8988T (cell line): ENCODE results near the gene RAB26.

Experiments used
- DNase-seq: peaks from one replicate; pipeline ENCODE4 v3.0.0; 2011

The RAB26 gene

DNA sequence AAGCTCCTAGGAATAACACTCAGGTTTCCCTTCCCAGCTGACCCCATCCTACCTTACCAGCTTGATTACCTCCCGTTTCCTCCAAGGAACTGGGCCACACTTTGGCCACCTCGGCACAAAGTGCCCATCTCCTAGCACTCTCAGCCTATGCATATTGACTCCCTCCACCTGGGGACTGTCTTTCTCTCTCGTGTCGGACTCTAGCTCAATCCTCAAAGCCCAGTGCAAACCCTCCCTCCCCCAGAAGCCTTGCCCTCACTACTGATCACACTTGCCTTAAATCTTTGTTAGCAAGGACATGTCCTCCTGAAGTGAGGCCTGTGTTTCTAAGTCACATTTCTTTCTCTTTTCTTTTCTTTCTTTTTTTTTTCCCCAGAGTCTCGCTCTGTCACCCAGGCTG is 2.6 kb upstream of the RAB26 start:
- DNase-seq = no peak

DNA sequence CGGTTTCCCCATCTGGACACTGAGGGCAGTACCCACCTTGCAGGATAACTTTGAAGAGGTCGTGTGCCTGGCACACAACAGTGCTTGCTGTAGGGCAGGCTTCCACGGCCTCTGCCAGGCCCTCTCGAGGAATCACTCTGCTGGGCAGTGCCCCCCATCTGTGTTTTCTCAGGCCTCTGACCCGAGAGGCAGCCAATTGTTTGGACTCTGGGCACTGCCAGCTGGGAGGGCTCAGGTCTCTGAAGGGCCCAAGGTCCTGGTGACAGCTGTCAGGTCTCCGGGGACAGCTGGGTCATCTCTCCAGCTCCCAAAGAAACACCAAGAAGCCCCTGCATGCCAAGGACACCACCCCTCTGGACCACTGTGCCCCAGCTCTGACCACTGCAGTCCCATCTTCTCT is 1.0 kb upstream of the RAB26 start:
- no peak for DNase-seq

DNA sequence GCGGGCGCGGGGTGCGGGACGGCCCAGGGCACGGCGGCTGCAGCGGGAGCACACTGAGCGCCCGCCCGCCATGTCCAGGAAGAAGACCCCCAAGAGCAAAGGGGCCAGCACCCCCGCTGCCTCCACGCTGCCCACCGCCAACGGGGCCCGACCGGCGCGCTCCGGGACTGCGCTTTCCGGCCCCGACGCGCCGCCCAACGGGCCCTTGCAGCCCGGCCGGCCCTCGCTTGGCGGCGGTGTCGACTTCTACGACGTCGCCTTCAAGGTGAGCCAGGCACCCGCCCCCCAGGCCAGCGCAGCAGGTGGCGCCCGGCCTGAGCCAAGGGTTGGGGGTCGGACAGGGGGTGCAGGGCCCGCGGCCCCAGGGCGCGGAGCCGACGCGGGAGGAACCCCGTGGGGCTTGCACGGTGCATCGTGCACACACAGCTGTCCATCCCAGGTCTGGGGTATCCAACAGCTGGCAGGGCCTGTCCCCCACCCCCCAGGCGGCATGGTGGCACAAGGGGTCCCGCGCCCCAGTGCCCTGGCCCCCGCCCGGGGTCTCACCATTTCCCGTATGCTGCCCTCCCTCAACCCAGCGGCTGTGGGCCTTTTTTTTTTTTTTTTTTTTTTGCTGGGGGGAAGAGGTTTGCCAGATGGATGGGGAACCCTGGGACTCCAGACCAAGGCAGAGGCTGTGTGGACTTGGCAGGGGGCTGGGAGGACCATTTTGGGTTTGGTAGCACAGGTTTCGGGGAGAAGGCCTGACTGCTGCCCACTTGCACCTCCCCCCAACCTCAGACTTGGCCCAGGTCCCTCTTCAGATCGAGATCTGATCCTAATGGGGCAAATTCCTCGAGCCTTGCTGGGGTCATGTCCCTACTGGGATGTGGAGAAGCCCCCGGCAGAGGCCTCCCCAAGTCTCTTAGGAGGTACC is 547 bp downstream of the RAB26 start:
- no peak for DNase-seq

DNA sequence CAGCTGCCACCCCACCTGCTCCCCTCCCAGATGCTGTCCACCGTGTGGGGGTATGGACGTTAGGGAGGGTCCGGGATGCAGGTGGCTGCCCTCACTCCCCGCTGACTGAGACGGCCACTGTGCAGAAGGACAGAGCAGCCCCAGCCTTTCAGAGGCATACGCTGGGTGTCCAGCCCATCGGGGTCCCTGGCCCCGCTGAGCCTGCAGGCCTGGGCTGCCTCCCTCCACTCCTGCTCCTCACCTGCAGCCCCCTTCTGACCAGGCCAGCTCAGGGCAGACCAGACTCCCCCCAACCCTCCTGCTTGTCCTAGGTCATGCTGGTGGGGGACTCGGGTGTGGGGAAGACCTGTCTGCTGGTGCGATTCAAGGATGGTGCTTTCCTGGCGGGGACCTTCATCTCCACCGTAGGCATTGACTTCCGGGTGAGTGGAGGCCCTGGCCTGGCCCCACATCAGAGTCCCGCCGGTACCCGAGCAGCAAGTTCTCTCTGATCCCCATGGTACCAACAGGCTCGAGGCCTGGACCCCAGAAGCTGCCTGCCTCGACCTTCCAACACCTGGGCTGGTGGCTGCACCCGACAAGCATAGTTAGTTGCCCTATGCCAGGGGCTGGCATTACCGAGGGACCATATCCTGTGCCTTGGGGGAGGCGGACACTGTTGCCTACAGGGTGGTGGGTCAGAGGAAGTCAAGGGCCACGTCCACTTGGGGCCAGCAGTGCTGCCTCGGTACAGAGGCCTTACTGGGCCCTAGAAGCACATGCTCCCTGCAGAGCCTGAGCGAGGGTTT is 1.4 kb downstream of the RAB26 start:
- no peak for DNase-seq

DNA sequence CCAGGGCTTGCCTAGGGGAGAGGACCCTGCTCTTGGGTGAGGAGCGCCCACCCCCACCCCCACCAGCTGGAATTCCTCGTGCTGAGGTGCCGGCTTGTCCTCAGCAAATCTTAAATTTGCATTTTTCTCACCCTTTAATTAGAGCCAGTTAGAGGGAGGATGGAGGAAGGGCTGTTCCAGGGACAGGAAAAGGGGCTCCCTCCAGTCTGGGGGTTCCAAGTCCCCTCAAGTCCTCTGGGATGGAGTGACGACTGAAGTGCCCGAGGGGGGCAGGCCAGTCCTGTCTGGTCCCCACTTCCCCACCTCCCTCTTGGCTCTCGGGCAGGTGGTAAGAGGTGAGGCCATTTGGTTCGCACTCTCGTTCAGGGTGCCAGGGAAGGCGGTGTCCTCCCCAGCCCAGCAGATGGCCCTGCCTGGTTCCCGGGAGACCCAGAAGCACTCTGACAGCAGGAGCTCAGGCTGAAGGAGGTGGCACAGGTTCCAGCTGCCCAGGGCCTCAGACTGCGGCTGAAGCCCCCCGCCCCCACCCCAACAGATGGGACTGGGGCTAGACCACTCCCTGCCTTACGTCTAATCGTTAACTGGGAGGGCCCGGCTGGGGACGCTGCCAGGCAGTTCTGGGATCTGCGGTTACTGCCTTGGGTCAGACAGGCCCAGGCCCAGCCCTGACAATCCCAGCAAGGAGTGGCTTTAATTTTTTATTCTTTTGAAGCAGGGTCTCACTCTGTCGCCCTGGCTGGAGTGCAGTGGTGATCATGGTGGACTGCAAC is 2.2 kb downstream of the RAB26 start:
- DNase-seq = no peak

DNA sequence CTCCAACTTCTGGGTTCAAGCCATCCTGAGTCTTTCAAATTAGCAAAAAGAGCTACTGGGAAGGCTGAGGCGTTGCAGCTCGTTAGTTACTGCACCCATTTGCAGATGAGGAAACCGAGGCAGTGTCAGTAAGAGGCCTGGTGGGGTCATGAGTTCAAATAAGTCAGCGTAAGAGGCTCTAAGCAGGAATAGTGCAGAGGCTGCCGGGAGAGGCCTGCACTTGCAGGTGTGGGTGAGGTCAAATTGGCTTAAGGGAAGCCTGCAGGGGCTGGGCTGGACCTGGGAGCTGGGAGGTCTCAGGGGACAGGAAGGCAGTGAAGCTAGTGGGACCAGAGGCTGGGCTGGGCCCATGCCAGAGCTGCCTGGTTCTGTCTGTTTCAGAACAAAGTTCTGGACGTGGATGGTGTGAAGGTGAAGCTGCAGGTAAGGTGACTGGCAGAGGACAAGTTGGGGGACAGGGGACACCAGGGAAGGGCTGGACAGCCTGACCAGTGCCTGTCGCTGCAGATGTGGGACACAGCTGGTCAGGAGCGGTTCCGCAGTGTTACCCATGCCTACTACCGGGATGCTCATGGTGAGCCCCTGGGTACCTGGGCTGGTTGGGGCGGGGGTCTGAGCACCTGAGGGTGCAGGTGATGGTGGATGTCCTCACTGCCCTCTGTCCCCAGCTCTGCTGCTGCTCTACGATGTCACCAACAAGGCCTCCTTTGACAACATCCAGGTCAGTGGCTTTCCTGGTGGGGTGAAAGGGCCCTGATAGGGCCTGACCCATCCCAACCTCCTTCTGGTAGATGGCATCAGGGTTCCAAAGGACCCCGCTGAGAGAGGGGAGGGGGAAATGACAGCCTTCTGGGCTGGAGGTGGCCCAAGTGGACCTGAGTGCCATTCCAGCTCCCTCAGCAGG is 3.0 kb downstream of the RAB26 start:
- DNase-seq = no peak

DNA sequence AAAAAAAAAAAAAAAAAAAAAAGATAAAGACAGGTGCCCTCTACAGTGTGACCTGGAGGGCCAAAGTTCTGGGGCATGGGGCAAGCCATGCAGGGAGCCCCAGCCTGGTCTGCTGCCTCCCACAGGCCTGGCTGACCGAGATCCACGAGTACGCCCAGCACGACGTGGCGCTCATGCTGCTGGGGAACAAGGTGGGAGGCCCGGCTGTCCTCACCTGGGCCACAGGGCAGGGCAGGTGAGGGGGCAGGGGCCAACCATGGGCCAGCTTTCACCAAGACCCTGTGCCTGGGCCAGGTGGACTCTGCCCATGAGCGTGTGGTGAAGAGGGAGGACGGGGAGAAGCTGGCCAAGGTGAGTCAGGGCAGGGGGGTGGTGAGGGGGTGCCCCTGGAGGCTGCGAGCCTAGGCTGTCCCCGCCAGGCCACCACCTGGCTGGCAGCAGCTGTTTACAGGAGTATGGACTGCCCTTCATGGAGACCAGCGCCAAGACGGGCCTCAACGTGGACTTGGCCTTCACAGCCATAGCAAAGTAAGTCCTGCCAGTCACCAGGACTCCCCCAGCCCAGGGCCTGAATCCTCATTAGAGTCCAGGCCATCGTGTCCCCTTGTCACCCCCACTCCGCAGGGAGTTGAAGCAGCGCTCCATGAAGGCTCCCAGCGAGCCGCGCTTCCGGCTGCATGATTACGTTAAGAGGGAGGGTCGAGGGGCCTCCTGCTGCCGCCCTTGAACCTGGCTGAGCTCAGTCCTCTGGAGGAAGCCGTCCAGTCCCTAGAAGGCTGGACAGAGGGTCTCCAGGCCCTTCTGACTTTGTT is 4.5 kb downstream of the RAB26 start:
- DNase-seq = no peak

DNA sequence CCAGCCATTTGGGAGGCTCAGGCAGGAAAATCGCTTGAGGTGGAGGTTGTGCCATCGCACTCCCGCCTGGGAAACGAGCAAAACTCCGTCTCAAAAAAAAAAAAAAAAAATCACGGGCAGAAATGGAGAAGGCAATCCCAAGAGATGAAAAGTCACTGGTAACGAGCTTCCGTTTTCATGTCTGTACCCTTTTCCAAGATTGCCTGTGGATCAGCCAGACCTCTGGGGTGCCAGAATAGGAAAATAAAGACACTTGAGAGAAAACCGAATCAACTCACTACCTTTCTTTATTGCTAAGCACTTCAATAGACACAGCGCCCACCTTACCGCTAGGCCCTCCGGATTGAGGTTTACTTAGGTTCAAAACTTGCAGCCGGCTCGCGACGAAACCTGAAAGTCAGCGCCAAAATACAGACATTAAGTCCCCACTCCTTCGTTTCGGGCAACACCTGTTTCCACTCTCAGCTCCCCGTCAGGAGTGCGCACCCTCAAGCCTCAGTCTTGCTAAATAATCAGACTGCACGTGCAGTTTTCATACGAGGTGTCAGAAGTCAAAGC is 6.2 kb downstream of the RAB26 start:
- no peak for DNase-seq

DNA sequence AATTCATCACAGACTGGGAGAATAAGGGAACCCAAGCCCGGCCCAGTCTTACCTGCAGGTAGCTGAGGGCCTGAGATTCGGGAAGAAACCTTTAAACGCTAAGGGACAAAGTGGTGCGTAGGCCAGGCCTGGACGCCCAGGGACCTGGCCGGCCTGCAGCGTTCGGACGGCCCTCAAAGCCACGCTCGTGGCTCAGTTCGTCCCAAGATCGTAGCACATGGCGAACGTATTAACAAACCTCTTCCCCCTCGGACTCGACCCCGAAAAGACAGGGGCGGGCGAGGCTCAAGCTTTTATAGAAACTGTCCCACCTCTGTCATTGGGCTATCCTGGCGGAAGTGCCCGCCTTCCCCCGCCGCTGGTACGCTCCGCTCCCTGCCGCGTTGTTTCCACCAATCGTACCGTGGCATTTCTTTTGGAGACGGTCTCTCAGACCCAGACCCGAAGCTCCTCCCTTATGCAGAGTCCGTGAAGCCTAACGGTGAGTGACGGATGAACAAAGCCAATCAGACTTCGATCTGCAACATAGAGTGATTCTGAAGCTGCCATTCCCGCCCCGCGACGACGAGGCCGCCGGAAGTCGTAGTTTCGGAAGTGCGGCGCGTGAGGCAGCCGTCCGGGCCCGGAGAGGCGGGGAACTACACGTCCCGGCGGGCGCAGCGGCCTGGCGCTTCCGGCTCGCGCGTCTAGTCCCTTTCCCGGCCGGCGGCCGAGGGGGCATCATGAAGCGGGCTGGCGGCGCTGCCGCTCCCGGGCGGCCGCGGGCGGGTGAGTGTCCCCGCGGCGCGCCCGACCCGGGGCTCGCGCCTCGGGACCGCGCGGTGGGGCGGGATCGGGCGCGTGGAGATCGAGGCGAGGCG is 6.9 kb downstream of the RAB26 start, which contains the start of gene TRAF7:
Gene TRAF7, plus strand, starts transcription at position 692 of the 860 bp plus-strand sequence. CDS start 8,139 bp downstream, outside the sequence.
- DNase-seq = peak; percentile 96

DNA sequence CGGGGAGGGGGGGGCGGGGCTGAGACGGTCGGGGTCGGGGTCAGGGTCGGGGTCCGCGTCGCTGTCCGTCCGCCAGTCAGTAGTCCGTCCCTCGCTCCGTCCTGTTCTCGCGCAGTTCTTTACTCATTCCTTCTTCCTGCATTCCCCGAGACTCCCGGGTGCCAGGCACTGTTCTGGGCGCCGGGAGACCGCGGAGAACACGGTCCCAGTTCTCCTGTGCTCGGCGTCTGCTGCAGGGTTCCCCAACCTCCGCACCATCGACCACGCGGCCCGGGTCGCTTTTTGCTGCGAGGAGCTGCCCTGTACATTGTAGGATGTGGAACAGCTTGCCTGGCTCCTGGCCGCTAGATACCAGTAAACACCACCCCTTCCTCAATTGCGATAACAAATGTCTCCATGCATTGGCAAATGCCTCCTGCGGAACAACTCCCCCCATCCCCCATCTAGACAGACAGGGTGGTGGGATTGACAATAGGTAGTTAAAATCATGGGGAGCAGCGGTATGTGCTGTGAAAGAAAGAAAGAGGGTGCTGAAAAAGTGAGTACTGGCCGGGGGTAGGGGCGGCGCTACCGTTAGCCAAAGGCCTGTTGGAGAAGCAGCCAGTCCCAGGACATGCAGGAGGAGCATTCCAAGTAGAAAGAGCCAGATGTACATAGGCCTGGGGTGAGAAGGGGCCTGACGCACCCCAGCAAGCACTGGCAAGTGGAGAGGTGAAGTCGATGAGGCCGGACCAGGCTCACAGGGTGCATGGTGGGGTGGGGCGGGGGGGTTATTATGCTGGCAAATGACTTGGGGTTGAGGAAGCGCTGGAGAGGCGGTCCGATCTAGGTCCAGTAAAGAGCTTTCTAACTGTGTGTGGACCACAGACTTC is 7.8 kb downstream of the RAB26 start:
- no peak for DNase-seq

DNA sequence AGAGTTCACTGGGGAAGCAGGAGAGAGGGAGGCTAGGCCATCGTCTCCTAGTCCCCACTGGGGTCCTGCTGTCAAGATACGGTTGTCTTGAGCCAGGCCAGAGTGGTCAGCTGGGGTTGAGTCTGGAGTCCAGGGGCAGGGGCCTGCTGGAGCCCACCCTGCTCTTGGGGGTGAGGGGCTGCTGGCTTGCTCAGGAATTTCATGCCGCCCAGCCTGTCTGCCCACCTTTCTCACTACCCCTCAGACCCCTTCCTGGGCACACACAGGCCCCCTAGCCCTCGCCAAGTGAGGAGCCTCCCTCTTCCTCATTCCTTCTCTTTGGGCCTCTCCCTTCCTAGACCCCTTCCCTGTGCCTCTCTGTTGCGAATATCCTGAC is 8.4 kb downstream of the RAB26 start:
- no peak for DNase-seq

DNA sequence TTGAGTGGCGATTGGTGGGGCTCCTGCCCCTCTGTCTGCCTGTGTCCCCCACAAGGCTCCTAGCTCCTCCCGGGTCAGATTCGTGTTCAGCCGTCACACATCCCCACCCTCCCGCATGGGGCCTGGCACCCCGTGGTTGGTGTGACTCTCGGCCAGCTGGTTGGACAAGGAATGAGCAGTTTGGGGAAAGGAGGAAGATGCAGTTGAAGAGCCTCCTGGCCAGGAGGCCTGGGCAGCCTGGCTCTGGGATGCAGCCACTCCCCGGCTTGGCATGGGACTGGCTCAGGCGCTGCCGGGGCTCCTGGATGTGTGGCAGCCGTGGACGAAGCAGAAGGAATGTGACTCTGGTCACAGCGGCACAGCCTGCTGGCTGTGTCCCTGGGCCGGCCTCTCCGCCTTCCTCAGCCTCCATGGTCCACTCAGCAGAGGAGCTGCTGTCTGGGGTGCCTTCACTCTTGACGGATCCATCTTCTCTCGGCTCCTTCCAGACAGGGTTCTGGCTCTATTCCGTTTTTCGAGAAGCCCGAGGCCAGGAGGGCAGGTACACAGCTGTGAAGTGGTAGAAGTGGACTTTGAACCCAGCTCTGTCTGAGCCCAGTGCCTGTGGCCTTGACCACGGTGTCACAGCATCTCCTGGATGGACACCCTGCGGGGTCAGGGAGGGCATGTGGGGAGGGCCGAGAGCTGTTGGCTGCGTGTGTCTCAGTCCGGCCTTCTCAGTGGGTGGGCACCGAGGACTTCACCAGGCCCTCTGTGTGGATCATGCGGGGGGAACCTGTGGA is 9.2 kb downstream of the RAB26 start:
- DNase-seq = no peak

DNA sequence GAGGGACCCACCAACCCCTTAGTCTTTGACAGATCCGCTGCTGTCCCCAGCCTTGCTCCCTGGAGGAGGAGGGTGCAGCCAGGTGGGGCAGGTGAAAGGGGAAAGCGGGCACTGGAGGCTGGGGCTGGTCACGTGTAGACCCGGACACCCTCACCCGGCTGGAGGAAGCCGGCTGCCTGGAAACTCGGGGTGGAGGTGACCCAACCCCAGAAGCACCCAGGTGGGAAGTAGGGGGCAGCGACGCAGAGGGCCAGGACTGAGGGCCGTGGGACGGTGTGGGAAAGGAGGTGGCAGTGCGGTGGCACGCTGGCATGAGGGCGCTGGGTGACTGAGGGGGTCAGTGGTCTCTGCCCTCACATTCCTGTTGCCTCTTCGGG is 9.8 kb downstream of the RAB26 start:
- no peak for DNase-seq

DNA sequence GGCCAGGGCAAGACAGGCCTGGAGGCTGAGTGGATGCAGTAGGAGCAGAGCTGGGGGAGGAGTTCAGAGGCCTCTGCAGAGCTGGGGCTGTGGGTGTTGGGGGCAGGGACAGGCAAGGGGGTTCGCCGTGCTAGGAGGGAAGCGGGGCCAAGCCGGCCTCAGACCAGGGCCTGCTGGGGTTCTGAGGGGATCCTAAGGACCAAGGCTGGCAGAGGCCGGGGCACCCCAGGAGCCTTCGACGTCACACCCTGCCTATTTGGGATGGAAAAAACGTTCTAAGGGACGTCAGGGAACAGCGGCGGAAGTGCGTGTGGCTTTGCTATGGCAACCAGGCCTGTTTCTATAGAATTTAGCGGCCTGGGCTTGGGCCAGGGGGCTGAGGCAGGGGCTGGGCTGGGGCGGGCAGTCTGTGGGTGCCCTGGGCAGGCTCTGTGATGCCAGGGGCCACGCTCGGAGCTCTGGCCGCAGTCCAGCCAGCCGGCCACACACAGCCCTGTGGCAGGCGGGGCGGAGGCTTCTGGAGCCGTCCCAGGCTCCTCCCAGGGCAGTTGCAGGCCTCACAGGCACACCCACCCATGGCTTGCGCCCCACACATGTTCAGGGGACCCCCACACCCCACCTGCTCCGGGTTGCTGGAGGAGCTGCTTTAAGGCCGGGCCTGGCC is 10.9 kb downstream of the RAB26 start:
- no peak for DNase-seq

DNA sequence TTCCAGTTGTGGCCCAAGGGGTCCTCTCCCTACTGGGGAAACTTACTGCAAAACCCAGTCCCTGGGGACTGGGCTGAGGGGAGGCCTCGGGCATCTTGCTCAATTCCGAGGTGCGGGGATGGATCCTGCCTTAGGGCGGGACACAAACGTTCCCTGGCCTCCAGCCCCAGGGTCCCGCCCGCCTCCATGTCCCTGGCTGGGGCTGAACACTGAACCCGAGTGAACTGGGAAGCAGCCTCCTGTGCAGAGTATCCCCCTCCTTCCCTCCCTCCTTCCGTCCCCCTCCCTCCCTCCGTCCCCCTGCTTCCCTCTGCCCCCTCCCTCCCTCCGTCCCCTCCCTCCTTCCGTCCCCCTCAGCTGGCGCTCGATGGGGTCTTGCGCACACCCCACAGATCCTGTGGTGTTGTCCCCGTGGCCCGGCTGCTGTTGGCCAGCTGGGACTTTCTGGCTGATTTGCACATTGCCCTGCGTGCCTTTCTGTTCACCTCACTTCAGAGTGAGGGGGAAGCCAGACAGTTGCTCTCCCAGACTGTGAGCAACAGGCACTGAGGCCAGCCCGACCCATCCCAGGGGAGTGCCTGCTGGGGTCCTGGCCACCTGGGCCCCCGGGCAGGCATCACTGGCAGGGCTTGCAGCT is 12.6 kb downstream of the RAB26 start:
- DNase-seq = no peak

DNA sequence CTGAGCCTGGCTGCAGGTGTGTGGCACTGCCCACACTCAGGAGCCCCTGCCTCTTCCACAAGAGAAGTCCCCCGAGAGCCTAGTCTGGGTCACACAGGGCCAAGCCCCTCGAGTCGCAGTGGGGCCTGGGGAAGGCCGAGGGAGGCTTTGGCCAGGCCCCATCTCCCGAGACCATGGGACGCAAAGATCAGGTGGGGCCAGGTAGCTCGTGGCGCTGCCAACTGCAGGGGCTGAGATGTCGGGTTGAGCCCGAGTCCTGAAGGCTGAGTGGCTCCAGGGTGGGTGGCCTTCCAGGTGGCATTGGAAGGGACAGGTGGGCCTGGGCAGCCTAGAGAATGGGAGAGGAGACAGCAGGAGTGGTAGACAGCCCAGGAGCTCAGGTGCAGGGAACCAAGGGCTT is 13.5 kb downstream of the RAB26 start:
- no peak for DNase-seq

DNA sequence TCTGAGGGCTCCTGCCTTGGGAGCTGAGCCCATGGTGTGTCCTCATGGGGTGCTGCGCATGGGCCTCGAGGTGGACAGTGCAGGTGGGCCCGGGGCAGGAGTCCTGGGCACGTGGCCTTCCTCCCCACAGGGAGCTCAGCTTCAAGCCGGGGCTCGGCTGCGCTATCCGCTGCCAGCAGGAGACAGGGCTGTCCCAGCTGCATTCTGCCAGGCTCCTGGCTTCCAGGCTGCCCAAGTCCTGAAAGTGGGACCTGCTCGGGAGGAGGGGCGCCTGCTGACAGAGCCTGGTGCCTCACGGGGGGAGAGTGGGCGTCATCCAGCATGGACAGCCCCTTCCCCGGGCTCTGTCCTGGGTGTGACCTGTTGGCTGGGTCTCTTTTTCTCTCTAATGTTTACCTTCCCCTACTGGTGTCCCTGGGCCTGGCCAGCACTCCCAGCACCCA is 14.3 kb downstream of the RAB26 start:
- no peak for DNase-seq
